ENCODE measurements around the gene SCUBE2.

The SCUBE2 gene

GRCh38 chr11:9075556-9075955, 15.8 kb downstream of the SCUBE2 start:
- no peak for DNase-seq

- no peak for DNase-seq
Observed at GRCh38 chr11:9074338-9075029, 16.9 kb downstream of the SCUBE2 start.

GRCh38 chr11:9073466-9074225, 17.8 kb downstream of the SCUBE2 start:
- no peak for DNase-seq

- no peak for DNase-seq
Observed at GRCh38 chr11:9072626-9073176, 18.7 kb downstream of the SCUBE2 start.

GRCh38 chr11:9071692-9072091, 19.7 kb downstream of the SCUBE2 start:
- DNase-seq, result no peak

- no peak for DNase-seq
Observed at GRCh38 chr11:9070749-9071491, 20.5 kb downstream of the SCUBE2 start.

GRCh38 chr11:9069862-9070470, 21.4 kb downstream of the SCUBE2 start:
- DNase-seq, result no peak

- no peak for DNase-seq
Observed at GRCh38 chr11:9069256-9069655, 22.1 kb downstream of the SCUBE2 start.

GRCh38 chr11:9066433-9066925, 24.9 kb downstream of the SCUBE2 start:
- no peak for DNase-seq

GRCh38 chr11:9065607-9066432, 25.6 kb downstream of the SCUBE2 start:
- no peak for DNase-seq

GRCh38 chr11:9061807-9062206, 29.6 kb downstream of the SCUBE2 start:
- no peak for DNase-seq

GRCh38 chr11:9060700-9061111, 30.7 kb downstream of the SCUBE2 start:
- DNase-seq, result no peak

- no peak for DNase-seq
Observed at GRCh38 chr11:9059406-9059805, 32.0 kb downstream of the SCUBE2 start.

GRCh38 chr11:9057888-9058287, 33.5 kb downstream of the SCUBE2 start:
- DNase-seq, result no peak

GRCh38 chr11:9057007-9057406, 34.4 kb downstream of the SCUBE2 start:
- no peak for DNase-seq

GRCh38 chr11:9056467-9056866, 34.9 kb downstream of the SCUBE2 start:
- DNase-seq, result no peak

- no peak for DNase-seq
Observed at GRCh38 chr11:9053316-9054035, 37.9 kb downstream of the SCUBE2 start.

GRCh38 chr11:9052316-9052715, 39.1 kb downstream of the SCUBE2 start:
- no peak for DNase-seq

- no peak for DNase-seq
Observed at GRCh38 chr11:9049959-9050358, 41.4 kb downstream of the SCUBE2 start.

GRCh38 chr11:9047964-9048523, 43.4 kb downstream of the SCUBE2 start:
- peak; percentile 32 for DNase-seq

All from right kidney (tissue), 1 donor.